H1 (cell line): ENCODE results near the gene SCAND1. TPM values are rescaled to one million over a fixed set of nuclear protein-coding genes. Genes with fewer than 3 reads are reported as not detected.
A peak's percentile ranks its signal among the peaks of the same experiment; 100 is the strongest.

Source experiments
- CTCF ChIA-PET: fragments of 300-600 bp; sonication (Branson Sonifier 250); formaldehyde crosslinking; loops from one replicate; lab custom pipeline; 2021; ENCODE audit not compliant: partially characterized antibody; lab: Charles Lee
- POLR2A ChIA-PET: fragments of 300-600 bp; sonication (Branson Sonifier 250); formaldehyde crosslinking; loops from one replicate; lab custom pipeline; 2021; ENCODE audit warnings: inconsistent platforms; ENCODE audit not compliant: partially characterized antibody; lab: Charles Lee
- DNase-seq, 2 experiments: peaks; one replicate each; pipeline versions ENCODE4 v3.0.0 to v3.0.0-alpha.2; 2010 to 2022; ENCODE audit warnings: low spot score in 2 of 2, low read depth in 1 of 2, mixed read lengths in 1 of 2
- FAIRE-seq: peaks from 2 replicates; lab custom pipeline; 2011; peaks lifted over from hg19 to GRCh38; lab: Jason Lieb, UNC
- H2AFZ ChIP-seq: 2 replicates; pipeline ENCODE4 v1.8.1; 2012; ENCODE audit warnings: low read length, inconsistent platforms
- H2AK5ac ChIP-seq: 2 replicates; pipeline ENCODE4 v1.6.1; 2013; ENCODE audit warnings: low read depth, low read length
- H2BK120ac ChIP-seq: replicated peaks from 2 replicates; pipeline ENCODE3; 2013; ENCODE audit warnings: low read depth, low read length, inconsistent platforms
- H2BK12ac ChIP-seq: 2 replicates; pipeline ENCODE4 v1.6.1; 2013; ENCODE audit warnings: low read depth, low read length
- H2BK15ac ChIP-seq: 2 replicates; pipeline ENCODE4 v1.6.1; 2013; ENCODE audit warnings: low read length
- H2BK20ac ChIP-seq: 2 replicates; pipeline ENCODE4 v1.6.1; 2013; ENCODE audit warnings: low read length
- H2BK5ac ChIP-seq: 2 replicates; pipeline ENCODE4 v1.6.1; 2013; ENCODE audit warnings: low read depth, low read length
- H3K14ac ChIP-seq: 2 replicates; pipeline ENCODE4 v1.6.1; 2013; ENCODE audit warnings: inconsistent platforms; ENCODE audit not compliant: insufficient read length
- H3K18ac ChIP-seq: 2 replicates; pipeline ENCODE4 v1.6.1; 2013; ENCODE audit warnings: low read length; ENCODE audit errors: extremely low read depth
- H3K23ac ChIP-seq: 2 replicates; pipeline ENCODE4 v1.6.1; 2013; ENCODE audit warnings: inconsistent platforms; ENCODE audit not compliant: insufficient read length
- H3K23me2 ChIP-seq: 2 replicates; pipeline ENCODE4 v1.6.1; 2013; ENCODE audit warnings: low read depth, low read length
- H3K27ac ChIP-seq: 2 replicates; pipeline ENCODE4 v1.6.1; 2011; ENCODE audit warnings: low read depth, low read length, inconsistent platforms
- H3K27me3 ChIP-seq, 4 experiments: replicated peaks in 1 of 4; 1 replicate in 1 of 4; 2 replicates in 3 of 4; pipeline versions ENCODE4 v1.6.1 to v1.8.1; 2011 to 2013; ENCODE audit warnings: low read length in 3 of 4, mild to moderate bottlenecking in 3 of 4, inconsistent platforms in 2 of 4, mixed read lengths in 2 of 4, moderate library complexity in 1 of 4; ENCODE audit not compliant: control insufficient read depth in 3 of 4, insufficient read depth in 3 of 4; ENCODE audit errors: extremely low read depth in 1 of 4
- H3K36me3 ChIP-seq, 4 experiments: 2 replicates each; pipeline versions ENCODE4 v1.6.1 to v1.8.1; 2011 to 2013; ENCODE audit warnings: mild to moderate bottlenecking in 4 of 4, low read length in 3 of 4, moderate library complexity in 2 of 4, control low read depth in 1 of 4, inconsistent platforms in 1 of 4; ENCODE audit not compliant: insufficient read depth in 4 of 4, control insufficient read depth in 2 of 4
- H3K4ac ChIP-seq: replicated peaks from 2 replicates; pipeline ENCODE3; 2013; ENCODE audit warnings: low read length, low read depth, mixed read lengths, inconsistent platforms; ENCODE audit not compliant: insufficient read length
- H3K4me1 ChIP-seq, 4 experiments: replicated peaks in 1 of 4; 1 replicate in 1 of 4; 2 replicates in 3 of 4; pipeline versions ENCODE4 v1.6.1 to v1.8.1; 2011 to 2013; ENCODE audit warnings: low read length in 3 of 4, inconsistent platforms in 2 of 4, mixed read lengths in 1 of 4; ENCODE audit not compliant: insufficient read depth in 4 of 4, control insufficient read depth in 3 of 4
- H3K4me2 ChIP-seq, 2 experiments: 2 replicates each; pipeline versions ENCODE4 v1.6.1 to v1.8.1; 2011 to 2013; ENCODE audit warnings: low read depth in 2 of 2, low read length in 2 of 2, control low read depth in 1 of 2, inconsistent platforms in 1 of 2, mild to moderate bottlenecking in 1 of 2; ENCODE audit not compliant: insufficient read depth in 1 of 2
- H3K4me3 ChIP-seq, 4 experiments: fragments of 200-600, 300-600 bp in 1 of 4; sonication (generic), shearing (Covaris generic), sonication (Bioruptor Twin) in 1 of 4; 2 replicates each; pipeline versions ENCODE4 v1.5.1 to v1.8.1; 2011 to 2016; ENCODE audit warnings: low read length in 4 of 4, low read depth in 3 of 4, control low read depth in 2 of 4, inconsistent platforms in 2 of 4, mild to moderate bottlenecking in 2 of 4, mixed read lengths in 1 of 4, moderate library complexity in 1 of 4; ENCODE audit not compliant: insufficient read depth in 2 of 4; ENCODE audit errors: extremely low read depth in 1 of 4
- H3K56ac ChIP-seq: replicated peaks from 2 replicates; pipeline ENCODE3; 2013; ENCODE audit warnings: low read depth, mild to moderate bottlenecking, mixed read lengths, low read length, inconsistent platforms; ENCODE audit not compliant: insufficient read length
- H3K79me1 ChIP-seq: 2 replicates; pipeline ENCODE4 v1.6.1; 2013; ENCODE audit warnings: low read depth, low read length, control low read depth
- H3K79me2 ChIP-seq, 2 experiments: 2 replicates each; pipeline versions ENCODE4 v1.6.1 to v1.8.1; 2012 to 2013; ENCODE audit warnings: low read length in 2 of 2, mild to moderate bottlenecking in 2 of 2, inconsistent platforms in 1 of 2; ENCODE audit not compliant: insufficient read depth in 2 of 2, control insufficient read depth in 1 of 2
- H3K9ac ChIP-seq, 4 experiments: replicated peaks in 1 of 4; 1 replicate in 1 of 4; 2 replicates in 3 of 4; pipeline versions ENCODE4 v1.6.1 to v1.8.1; 2011 to 2013; ENCODE audit warnings: low read depth in 3 of 4, low read length in 3 of 4, control low read depth in 2 of 4, mild to moderate bottlenecking in 2 of 4, moderate library complexity in 2 of 4, inconsistent platforms in 1 of 4; ENCODE audit errors: extremely low read depth in 1 of 4
- H3K9me3 ChIP-seq, 2 experiments: 2 replicates each; pipeline versions ENCODE4 v1.6.1 to v1.8.1; 2012 to 2013; ENCODE audit warnings: mild to moderate bottlenecking in 2 of 2, moderate library complexity in 2 of 2, control low read depth in 1 of 2, inconsistent platforms in 1 of 2, low read depth in 1 of 2, low read length in 1 of 2, mixed read lengths in 1 of 2; ENCODE audit not compliant: insufficient read depth in 2 of 2
- H4K20me1 ChIP-seq, 2 experiments: replicated peaks in 1 of 2; 2 replicates each; pipeline versions ENCODE3 to v1.8.1; 2011 to 2013; ENCODE audit warnings: inconsistent platforms in 2 of 2, low read length in 2 of 2, mild to moderate bottlenecking in 1 of 2; ENCODE audit not compliant: insufficient read depth in 2 of 2, control insufficient read depth in 1 of 2
- H4K5ac ChIP-seq: 2 replicates; pipeline ENCODE4 v1.6.1; 2013; ENCODE audit warnings: low read length, low read depth, mixed read lengths, inconsistent platforms; ENCODE audit not compliant: insufficient read length
- H4K8ac ChIP-seq: 2 replicates; pipeline ENCODE4 v1.8.0; 2013; ENCODE audit warnings: mild to moderate bottlenecking, moderate library complexity, low read length, inconsistent platforms; ENCODE audit not compliant: insufficient read depth; ENCODE audit errors: extremely low read depth
- H4K91ac ChIP-seq: replicated peaks from 2 replicates; pipeline ENCODE3; 2013; ENCODE audit warnings: low read length, mixed read lengths, inconsistent platforms; ENCODE audit not compliant: insufficient read length
- ATF2 ChIP-seq: IDR thresholded peaks from 2 replicates; pipeline ENCODE4 v1.6.1; 2012; ENCODE audit warnings: low read length, inconsistent platforms
- BACH1 ChIP-seq: IDR thresholded peaks from 2 replicates; pipeline ENCODE4 v1.6.1; 2012; ENCODE audit warnings: low read length, improper control_type of control experiment
- CHD1 ChIP-seq: IDR thresholded peaks from 2 replicates; pipeline ENCODE4 v1.6.1; 2012; ENCODE audit warnings: low read depth, low read length, improper control_type of control experiment
- FOSL1 ChIP-seq: IDR thresholded peaks from 2 replicates; pipeline ENCODE4 v1.6.1; 2011; ENCODE audit warnings: mild to moderate bottlenecking, low read depth, low read length, moderate library complexity; ENCODE audit not compliant: insufficient read depth
- HDAC2 ChIP-seq, 2 experiments: fragments of 300-600 bp in 1 of 2; sonication (generic) in 1 of 2; IDR thresholded peaks; 2 replicates each; pipeline ENCODE4 v1.6.1; 2011 to 2012; ENCODE audit warnings: low read depth in 2 of 2, low read length in 2 of 2, mild to moderate bottlenecking in 2 of 2, moderate library complexity in 2 of 2, borderline replicate concordance in 1 of 2, inconsistent platforms in 1 of 2
- HDAC6 ChIP-seq: IDR thresholded peaks from one replicate; pipeline ENCODE4 v1.7.1; 2012; ENCODE audit warnings: low read depth, mild to moderate bottlenecking, inconsistent platforms, low read length, moderate library complexity
- SIN3A ChIP-seq, 2 experiments: IDR thresholded peaks in 1 of 2; conservative IDR thresholded peaks in 1 of 2; 2 replicates each; pipeline ENCODE4 v1.6.1; 2011 to 2012; ENCODE audit warnings: low read length in 2 of 2, improper control_type of control experiment in 1 of 2, low read depth in 1 of 2, mild to moderate bottlenecking in 1 of 2
- TBP ChIP-seq: IDR thresholded peaks from 2 replicates; pipeline ENCODE4 v1.6.1; 2011; ENCODE audit warnings: low read depth, low read length, improper control_type of control experiment
- TCF12 ChIP-seq: IDR thresholded peaks from 2 replicates; pipeline ENCODE4 v1.6.1; 2011; ENCODE audit warnings: low read depth, mild to moderate bottlenecking, low read length
- ZNF274 ChIP-seq: IDR thresholded peaks from 2 replicates; pipeline ENCODE4 v1.7.0; 2012; ENCODE audit warnings: low read length, borderline replicate concordance; ENCODE audit errors: extremely low read depth
- WGBS, 2 experiments: shearing (Covaris generic) in 1 of 2; methylation state at CpG; one replicate each; pipeline versions ENCODE4 v1.1.6 to v1.1.7; 2013 to 2015; ENCODE audit warnings: low lambda C conversion rate in 2 of 2, mixed read lengths in 2 of 2, inconsistent platforms in 1 of 2, low coverage in 1 of 2, missing lambda C conversion rate in 1 of 2; ENCODE audit not compliant: insufficient replicate concordance in 2 of 2, insufficient coverage in 1 of 2, insufficient read length in 1 of 2; ENCODE audit errors: extremely low coverage in 1 of 2, missing lambda C conversion rate in 1 of 2; 5-methylcytosine and 5-hydroxymethylcytosine counted together
- polyA plus RNA-seq, 7 experiments: library from polyadenylated mRNA; depleted of rRNA in 3 of 7; stranded (reverse) in 5 of 7; unstranded in 2 of 7; fragments of >200 nt in 5 of 7; fragments of 200-250 nt in 2 of 7; gene quantifications; 1 replicate in 5 of 7; 2 replicates in 1 of 7; 4 replicates in 1 of 7; pipeline versions ENCODE4 v1.2.1 to v1.2.3, GENCODE V29; 2011 to 2013; ENCODE audit warnings: missing spikeins in 2 of 7, mixed read lengths in 2 of 7
- total RNA-seq: library from RNA; stranded (reverse); fragmentation: NEBNext Ultra II Directional; extraction: Animal tissue kit (Norgen Biotek cat#: 25700); gene quantifications from 2 replicates; pipeline ENCODE4 v1.2.1, GENCODE V29; 2021
- TF ChIP-seq, protein P1 (sequence below): IDR thresholded peaks from 2 replicates; pipeline ENCODE4 v1.6.1; 2012; ENCODE audit warnings: inconsistent platforms

The SCAND1 gene
- total and polyA plus RNA-seq, 2 of the 8 experiments (the other 6 are each of a cell fraction or from before 2014, with no cell fraction given): 73.1 to 83.7 TPM

DNA sequence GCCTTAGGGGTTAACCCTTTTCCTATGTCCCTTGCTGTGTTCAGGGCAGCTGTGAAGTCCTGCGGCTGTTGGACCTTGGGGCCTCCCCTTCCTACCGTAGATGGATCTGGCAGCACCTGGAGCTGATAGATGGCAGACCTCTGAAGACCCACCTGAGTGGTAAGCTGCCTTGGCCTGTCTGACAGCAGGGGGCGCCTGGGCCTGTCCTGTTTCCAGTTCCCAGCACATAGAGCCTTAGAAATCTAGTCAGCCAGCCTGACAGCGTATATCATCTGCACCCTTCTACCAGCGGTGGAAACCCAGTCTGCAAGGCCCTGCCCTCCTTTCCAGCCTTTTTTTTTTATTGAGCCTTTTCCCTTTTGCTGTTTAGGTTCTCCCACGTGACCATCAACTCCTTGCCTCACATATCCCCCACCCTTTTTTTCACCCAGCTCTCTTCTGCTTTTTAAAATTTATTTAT lies 40.7 kb upstream of the SCAND1 start:
- Histone ChIP-seq H4K91ac (no peak overlapping the region), H3K4me3 (no peak overlapping the region), H4K5ac (no peak overlapping the region), H3K9ac (no peak overlapping the region), H3K4me2 (no peak overlapping the region), H3K79me1 (no peaks in the 10 kb centered on the region), H3K4ac (no peak overlapping the region), H3K36me3 (no peaks in the 10 kb centered on the region), H2AK5ac (no peak overlapping the region), H2BK5ac (no peak overlapping the region), H3K23me2 (no peaks in the 10 kb centered on the region), H2BK120ac (no peak overlapping the region), H2BK15ac (no peak overlapping the region), H2AFZ (no peak overlapping the region), H2BK20ac (no peak overlapping the region), H3K23ac (no peak overlapping the region), H4K8ac (no peak overlapping the region), H3K18ac (no peak overlapping the region), H3K4me1 (no peaks in the 10 kb centered on the region; a peak in 1 of 7 replicates), H3K56ac (no peak overlapping the region), H3K27me3 (no peaks in the 10 kb centered on the region), H3K27ac (no peak overlapping the region), H2BK12ac (no peak overlapping the region), H3K9me3 (no peaks in the 10 kb centered on the region), H3K14ac (no peak overlapping the region), H4K20me1 (no peaks in the 10 kb centered on the region), H3K79me2 (no peaks in the 10 kb centered on the region)
- POLR2A ChIA-PET: no interaction called here
- FAIRE-seq (peak; percentile 55), DNase-seq (peak; percentile 82 to 89)
- CTCF ChIA-PET: interaction anchor here (0.5 to 11.8 kb wide), 27 partner anchors 8 to 484 kb away, joined by 3 to 244 read pairs (median 5); partner anchors contain the start of gene SCAND1
- WGBS, 2 experiments: 17% methylated on average over 6 of the region's 6 CpGs; no CpG with 5 or more reads in 1 of the 2 experiments
- no peak for TF ChIP-seq HDAC6
- TF ChIP-seq ATF2: 0 out of 2 replicates have a peak, but pooled peaks have one; percentile 23
- TF ChIP-seq ZNF274: no peak
- TF ChIP-seq CHD1: no peak
- TF ChIP-seq HDAC2 (IDR thresholded peaks at IDR 0.05; ENCODE audit: borderline replicate concordance in 1 of 2, low read depth in 2 of 2, low read length in 2 of 2): no peak
- TF ChIP-seq FOSL1: no peak
- TF ChIP-seq SIN3A (conservative IDR thresholded peaks at IDR 0.05 in 1 of 2, IDR thresholded peaks at IDR 0.05 in 1 of 2; ENCODE audit: low read depth in 1 of 2, low read length in 2 of 2): no peak; a peak in 1 of 4 replicates
- no peak for TF ChIP-seq BACH1
- TF ChIP-seq TBP: peak; percentile 55; the same call in 1 of the 2 replicates
- peak; percentile 65; the same call in 1 of the 2 replicates for TF ChIP-seq TCF12
- TF ChIP-seq, protein P1, sequence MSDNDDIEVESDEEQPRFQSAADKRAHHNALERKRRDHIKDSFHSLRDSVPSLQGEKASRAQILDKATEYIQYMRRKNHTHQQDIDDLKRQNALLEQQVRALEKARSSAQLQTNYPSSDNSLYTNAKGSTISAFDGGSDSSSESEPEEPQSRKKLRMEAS: peak; percentile 28; the same call in 1 of the 2 replicates
